Mesenchymal stem cell (in vitro differentiated cells and primary cell): ENCODE measurements around the gene MCOLN1.

Experiments
- DNase-seq: peaks from one replicate; pipeline ENCODE4 v3.0.0-alpha.2; 2013
- H2AFZ ChIP-seq: one replicate; pipeline ENCODE4 v1.6.1; 2013; ENCODE audit warnings: low read depth, mild to moderate bottlenecking, control low read depth, inconsistent platforms, low read length, moderate library complexity
- H2AK5ac ChIP-seq: 2 replicates; pipeline ENCODE4 v1.6.1; 2013; ENCODE audit warnings: low read length, moderate library complexity, mild to moderate bottlenecking, inconsistent platforms; ENCODE audit not compliant: severe bottlenecking
- H2BK120ac ChIP-seq: one replicate; pipeline ENCODE4 v1.6.1; 2013; ENCODE audit warnings: low read depth, mild to moderate bottlenecking, inconsistent platforms, low read length, moderate library complexity
- H2BK12ac ChIP-seq, 2 experiments: one replicate each; pipeline ENCODE4 v1.6.1; 2013; ENCODE audit warnings: inconsistent platforms in 2 of 2, low read length in 2 of 2, mild to moderate bottlenecking in 2 of 2, moderate library complexity in 2 of 2, control low read depth in 1 of 2
- H2BK15ac ChIP-seq: one replicate; pipeline ENCODE4 v1.6.1; 2013; ENCODE audit warnings: mild to moderate bottlenecking, low read depth, inconsistent platforms; ENCODE audit not compliant: poor library complexity, severe bottlenecking
- H2BK5ac ChIP-seq: 2 replicates; pipeline ENCODE4 v1.6.1; 2013; ENCODE audit warnings: low read depth, mild to moderate bottlenecking, low read length, control low read depth, inconsistent platforms; ENCODE audit not compliant: poor library complexity, severe bottlenecking
- H3K14ac ChIP-seq, 2 experiments: one replicate each; pipeline ENCODE4 v1.6.1; 2013; ENCODE audit warnings: inconsistent platforms in 2 of 2, low read length in 2 of 2, control low read depth in 1 of 2, mild to moderate bottlenecking in 1 of 2, moderate library complexity in 1 of 2
- H3K18ac ChIP-seq, 2 experiments: one replicate each; pipeline ENCODE4 v1.6.1; 2013; ENCODE audit warnings: inconsistent platforms in 2 of 2, low read length in 2 of 2, control low read depth in 1 of 2, low read depth in 1 of 2, mild to moderate bottlenecking in 1 of 2
- H3K23ac ChIP-seq, 2 experiments: one replicate each; pipeline ENCODE4 v1.6.1; 2013; ENCODE audit warnings: inconsistent platforms in 2 of 2, low read length in 2 of 2, mild to moderate bottlenecking in 2 of 2, moderate library complexity in 2 of 2, control low read depth in 1 of 2
- H3K27ac ChIP-seq: 2 replicates; pipeline ENCODE4 v1.5.1; 2013; ENCODE audit warnings: mild to moderate bottlenecking, moderate library complexity, low read length, control low read depth, inconsistent platforms; ENCODE audit not compliant: poor library complexity, severe bottlenecking
- H3K27me3 ChIP-seq, 2 experiments: 2 replicates each; pipeline versions ENCODE4 v1.6.1 to v1.7.0; 2013; ENCODE audit warnings: low read length in 2 of 2, mild to moderate bottlenecking in 2 of 2, moderate library complexity in 2 of 2, control low read depth in 1 of 2, inconsistent platforms in 1 of 2; ENCODE audit not compliant: control insufficient read depth in 1 of 2, insufficient read depth in 1 of 2
- H3K36me3 ChIP-seq, 2 experiments: 2 replicates each; pipeline versions ENCODE4 v1.6.1 to v1.7.0; 2013; ENCODE audit warnings: low read length in 2 of 2, control low read depth in 1 of 2, inconsistent platforms in 1 of 2, low read depth in 1 of 2, mild to moderate bottlenecking in 1 of 2; ENCODE audit not compliant: insufficient read depth in 2 of 2, control insufficient read depth in 1 of 2
- H3K4ac ChIP-seq, 2 experiments: one replicate each; pipeline ENCODE4 v1.6.1; 2013; ENCODE audit warnings: inconsistent platforms in 2 of 2, low read length in 2 of 2, mild to moderate bottlenecking in 2 of 2, moderate library complexity in 2 of 2, control low read depth in 1 of 2, low read depth in 1 of 2
- H3K4me1 ChIP-seq: 2 replicates; pipeline ENCODE4 v1.6.1; 2013; ENCODE audit warnings: low read depth, low read length, control low read depth; ENCODE audit not compliant: control insufficient read depth, insufficient read depth
- H3K4me2 ChIP-seq: 2 replicates; pipeline ENCODE4 v1.6.1; 2013; ENCODE audit warnings: low read length, mild to moderate bottlenecking, inconsistent platforms; ENCODE audit not compliant: poor library complexity, severe bottlenecking
- H3K4me3 ChIP-seq, 2 experiments: 2 replicates each; pipeline versions ENCODE4 v1.5.1 to v1.7.0; 2013; ENCODE audit warnings: low read length in 2 of 2, mild to moderate bottlenecking in 2 of 2, control low read depth in 1 of 2, low read depth in 1 of 2; ENCODE audit not compliant: insufficient read depth in 1 of 2
- H3K79me1 ChIP-seq: replicated peaks from 2 replicates; pipeline ENCODE4 v1.6.1; 2013; ENCODE audit warnings: mild to moderate bottlenecking, control low read depth, low read length, inconsistent platforms; ENCODE audit not compliant: poor library complexity, severe bottlenecking
- H3K9ac ChIP-seq: 2 replicates; pipeline ENCODE4 v1.7.0; 2013; ENCODE audit warnings: mild to moderate bottlenecking, low read length, moderate library complexity
- H3K9me3 ChIP-seq: 2 replicates; pipeline ENCODE4 v1.7.0; 2013; ENCODE audit warnings: mild to moderate bottlenecking, low read length; ENCODE audit not compliant: control insufficient read depth
- H4K8ac ChIP-seq: one replicate; pipeline ENCODE4 v1.6.1; 2013; ENCODE audit warnings: inconsistent platforms, mild to moderate bottlenecking, low read length, moderate library complexity
- H4K91ac ChIP-seq: one replicate; pipeline ENCODE4 v1.6.1; 2013; ENCODE audit warnings: mild to moderate bottlenecking, low read length, inconsistent platforms
- WGBS: methylation state at CpG from one replicate; pipeline ENCODE4 v1.1.7; 2013; ENCODE audit warnings: mixed read lengths; 5-methylcytosine and 5-hydroxymethylcytosine counted together

The MCOLN1 gene

GRCh38 chr19:7541828-7542443 is 19.5 kb downstream of the MCOLN1 start:
- Histone ChIP-seq H3K9me3 (no peaks in the 10 kb centered on the region), H2BK15ac (no peak overlapping the region), H3K18ac (no peak overlapping the region), H3K4me2 (no peak overlapping the region), H2AK5ac (no peak overlapping the region), H3K27ac (no peak overlapping the region), H3K4me1 (peaks cover 3% of the 10 kb centered on the region), H3K9ac (no peak overlapping the region), H3K14ac (no peak overlapping the region), H3K4me3 (no peak overlapping the region), H4K8ac (no peak overlapping the region), H3K23ac (no peak overlapping the region), H3K79me1 (peaks cover 44% of the 10 kb centered on the region), H2BK12ac (no peak overlapping the region), H4K91ac (no peak overlapping the region), H2BK5ac (no peak overlapping the region), H3K36me3 (peaks cover 69 to 80% of the 10 kb centered on the region in 2 experiments), H2BK120ac (no peak overlapping the region), H3K4ac (no peak overlapping the region), H3K27me3 (no peaks in the 10 kb centered on the region), H2AFZ (no peak overlapping the region)
- 94% methylated on average over 11 of the region's 11 CpGs for WGBS
- no peak for DNase-seq

GRCh38 chr19:7542556-7543348 is 20.3 kb downstream of the MCOLN1 start:
- no peak overlapping the region for H4K8ac ChIP-seq
- H2BK15ac ChIP-seq: no peak overlapping the region
- H3K4me1 ChIP-seq: peaks cover 3% of the 10 kb centered on the region
- H3K18ac ChIP-seq: no peak overlapping the region
- no peak overlapping the region for H2AK5ac ChIP-seq
- no peak overlapping the region for H2BK12ac ChIP-seq
- no peaks in the 10 kb centered on the region for H3K9me3 ChIP-seq
- H3K14ac ChIP-seq: no peak overlapping the region
- no peak for DNase-seq
- no peak overlapping the region for H3K4me2 ChIP-seq
- WGBS: 99% methylated on average over 24 of the region's 24 CpGs
- no peak overlapping the region for H2BK5ac ChIP-seq
- no peak overlapping the region for H3K23ac ChIP-seq
- H3K27ac ChIP-seq: no peak overlapping the region
- no peak overlapping the region for H3K4ac ChIP-seq
- H2AFZ ChIP-seq: no peak overlapping the region
- H3K9ac ChIP-seq: no peak overlapping the region
- peaks cover 67 to 73% of the 10 kb centered on the region in 2 experiments for H3K36me3 ChIP-seq
- H3K27me3 ChIP-seq: no peaks in the 10 kb centered on the region
- H4K91ac ChIP-seq: no peak overlapping the region
- H3K4me3 ChIP-seq: no peak overlapping the region
- H2BK120ac ChIP-seq: no peak overlapping the region
- H3K79me1 ChIP-seq: peaks cover 39% of the 10 kb centered on the region

DNA sequence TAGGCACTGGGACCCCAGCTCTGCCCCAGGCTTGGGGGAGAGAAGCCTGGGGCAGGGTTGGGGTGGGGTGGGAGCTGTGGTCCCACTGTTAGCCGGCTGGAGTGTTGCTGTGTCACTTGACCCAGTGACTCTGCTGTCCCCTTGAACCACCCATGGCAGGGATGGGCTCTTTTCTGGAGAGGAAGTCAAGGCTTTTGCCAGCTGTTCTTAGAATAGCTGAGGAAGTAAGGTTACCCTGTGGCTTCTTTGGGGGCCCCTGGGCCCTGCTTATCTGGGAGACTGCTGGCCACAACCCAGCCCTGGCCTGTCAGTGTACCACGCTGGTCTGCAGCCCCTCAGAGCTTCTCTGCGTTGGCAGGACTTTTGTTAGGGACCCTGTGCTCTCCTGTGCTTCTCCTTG is 22.2 kb downstream of the MCOLN1 start:
- no peak overlapping the region for H2BK5ac ChIP-seq
- H3K18ac ChIP-seq: no peak overlapping the region
- no peak overlapping the region for H4K8ac ChIP-seq
- no peak overlapping the region for H3K4me2 ChIP-seq
- no peak overlapping the region for H2BK15ac ChIP-seq
- no peak overlapping the region for H2AK5ac ChIP-seq
- no peaks in the 10 kb centered on the region for H3K27me3 ChIP-seq
- no peak overlapping the region for H3K23ac ChIP-seq
- H3K79me1 ChIP-seq: peaks cover 33% of the 10 kb centered on the region
- no peak overlapping the region for H2BK120ac ChIP-seq
- H3K36me3 ChIP-seq: peaks cover 55 to 66% of the 10 kb centered on the region in 2 experiments
- H3K9me3 ChIP-seq: no peaks in the 10 kb centered on the region
- H3K14ac ChIP-seq: no peak overlapping the region
- WGBS: 96% methylated on average over 3 of the region's 3 CpGs
- no peak overlapping the region for H4K91ac ChIP-seq
- no peak for DNase-seq
- no peak overlapping the region for H3K9ac ChIP-seq
- no peak overlapping the region for H3K27ac ChIP-seq
- no peak overlapping the region for H3K4ac ChIP-seq
- no peak overlapping the region for H2AFZ ChIP-seq
- H2BK12ac ChIP-seq: no peak overlapping the region
- no peak overlapping the region for H3K4me3 ChIP-seq
- peaks cover 3% of the 10 kb centered on the region for H3K4me1 ChIP-seq

GRCh38 chr19:7545300-7545699 is 22.9 kb downstream of the MCOLN1 start:
- H3K4me2 ChIP-seq: no peak overlapping the region
- H3K36me3 ChIP-seq: peaks cover 57 to 66% of the 10 kb centered on the region in 2 experiments
- H2BK12ac ChIP-seq: no peak overlapping the region
- no peak overlapping the region for H2AFZ ChIP-seq
- no peak overlapping the region for H3K23ac ChIP-seq
- no peak overlapping the region for H2AK5ac ChIP-seq
- no peak overlapping the region for H3K4me3 ChIP-seq
- 94% methylated on average over 8 of the region's 8 CpGs for WGBS
- H3K27me3 ChIP-seq: no peaks in the 10 kb centered on the region
- DNase-seq: no peak
- no peak overlapping the region for H3K14ac ChIP-seq
- H3K4me1 ChIP-seq: peaks cover 3% of the 10 kb centered on the region
- no peak overlapping the region for H3K27ac ChIP-seq
- H3K9ac ChIP-seq: no peak overlapping the region
- H3K4ac ChIP-seq: no peak overlapping the region
- no peak overlapping the region for H3K18ac ChIP-seq
- H3K9me3 ChIP-seq: no peaks in the 10 kb centered on the region
- no peak overlapping the region for H2BK120ac ChIP-seq
- peaks cover 31% of the 10 kb centered on the region for H3K79me1 ChIP-seq
- H2BK15ac ChIP-seq: no peak overlapping the region
- H2BK5ac ChIP-seq: no peak overlapping the region
- no peak overlapping the region for H4K8ac ChIP-seq
- H4K91ac ChIP-seq: no peak overlapping the region
